Bronchial smooth muscle cell (primary cell): ENCODE measurements around the gene SULT4A1. TPM values are rescaled to one million over a fixed set of nuclear protein-coding genes. Genes with fewer than 3 reads are reported as not detected.

Experiments used
- total RNA-seq: library from RNA; depleted of rRNA; stranded (reverse); fragments of >200 nt; gene quantifications from 2 replicates; pipeline ENCODE4 v1.2.1, GENCODE V29; 2014

Gene SULT4A1, protein sequence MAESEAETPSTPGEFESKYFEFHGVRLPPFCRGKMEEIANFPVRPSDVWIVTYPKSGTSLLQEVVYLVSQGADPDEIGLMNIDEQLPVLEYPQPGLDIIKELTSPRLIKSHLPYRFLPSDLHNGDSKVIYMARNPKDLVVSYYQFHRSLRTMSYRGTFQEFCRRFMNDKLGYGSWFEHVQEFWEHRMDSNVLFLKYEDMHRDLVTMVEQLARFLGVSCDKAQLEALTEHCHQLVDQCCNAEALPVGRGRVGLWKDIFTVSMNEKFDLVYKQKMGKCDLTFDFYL
- total RNA-seq = 0.43 and 0.47 TPM in 2 replicates

DNA sequence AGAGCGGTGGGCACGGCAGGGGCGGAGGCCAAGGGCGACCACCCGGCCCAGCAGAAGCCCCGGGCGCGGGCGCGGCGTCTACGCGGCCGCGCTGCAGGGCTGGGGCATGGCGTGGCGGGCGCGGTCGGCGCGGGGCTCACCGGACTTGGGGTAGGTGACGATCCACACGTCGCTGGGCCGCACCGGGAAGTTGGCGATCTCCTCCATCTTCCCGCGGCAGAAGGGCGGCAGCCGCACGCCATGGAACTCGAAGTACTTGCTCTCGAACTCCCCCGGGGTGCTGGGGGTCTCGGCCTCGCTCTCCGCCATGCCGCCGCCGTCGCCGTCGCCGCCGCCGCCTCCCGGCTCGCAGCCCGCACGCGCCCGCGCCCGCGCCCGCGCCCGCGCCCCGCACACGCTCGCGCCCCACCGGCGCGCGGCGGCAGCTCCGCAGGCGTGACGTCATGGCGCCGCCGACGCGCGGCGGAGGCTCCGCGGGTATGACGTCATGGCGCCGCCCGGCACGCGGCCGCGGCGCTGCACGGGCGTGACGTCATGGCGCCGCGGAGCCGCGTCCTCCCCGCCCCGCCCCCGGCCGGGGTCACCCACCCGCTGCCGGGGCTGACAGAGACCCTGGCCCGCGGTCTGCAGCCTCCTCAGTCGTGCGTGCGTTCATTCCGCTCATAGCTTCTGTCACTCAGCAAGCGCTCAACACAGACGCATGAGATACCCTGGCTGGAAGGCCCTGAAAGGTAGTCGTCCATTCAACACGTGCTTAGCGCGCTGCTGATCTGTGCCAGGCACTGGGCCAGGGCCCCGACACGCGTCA is at the start of gene SULT4A1:
TSS of gene SULT4A1 (minus strand) at position 440 of the 808 bp plus-strand sequence. CDS start at position 309, 131 bp downstream.

DNA sequence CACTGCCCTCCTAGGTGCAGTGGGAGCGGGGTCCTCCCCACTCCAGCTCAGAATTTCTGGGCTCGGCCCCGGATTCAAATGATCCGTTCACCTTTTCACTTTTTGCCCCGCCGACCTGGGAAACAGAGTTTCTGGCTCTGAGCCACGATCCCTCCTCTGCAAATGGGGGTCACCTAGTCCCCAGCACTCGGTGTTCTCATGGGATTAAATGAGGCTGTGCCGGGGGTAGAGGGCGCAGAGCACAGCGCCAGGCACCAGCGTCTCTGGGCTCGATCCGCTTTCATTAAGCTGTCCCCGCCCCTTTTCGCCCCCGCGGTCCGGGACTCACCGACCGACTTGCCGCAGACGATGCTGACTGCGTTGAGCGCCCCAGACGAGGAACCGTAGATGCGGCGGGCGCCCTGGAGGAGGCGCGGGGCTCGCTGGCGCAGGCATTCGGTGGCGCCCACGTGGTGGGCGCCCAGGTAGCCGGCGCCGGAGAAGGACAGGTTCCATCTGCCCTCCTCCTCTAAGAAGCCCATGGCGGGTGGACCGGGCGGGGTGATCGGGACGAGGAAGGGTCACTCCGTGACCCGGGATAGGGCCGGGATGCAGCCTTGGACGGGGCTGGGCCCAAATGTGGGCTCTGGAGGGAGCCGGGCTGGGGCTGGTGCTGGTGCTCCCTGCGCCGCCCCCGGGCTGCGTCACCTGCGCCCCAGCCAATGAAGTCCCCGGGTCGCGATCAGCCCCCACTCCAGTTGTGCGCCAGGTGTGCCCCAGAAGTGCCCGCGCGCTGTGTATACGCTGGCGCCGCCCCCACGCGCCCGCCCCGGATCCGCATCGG is 29.3 kb upstream of the SULT4A1 start, which contains the start of gene PNPLA5:
TSS of gene PNPLA5 (minus strand) at position 654 of the 823 bp plus-strand sequence. CDS start at position 521, 133 bp downstream.

DNA sequence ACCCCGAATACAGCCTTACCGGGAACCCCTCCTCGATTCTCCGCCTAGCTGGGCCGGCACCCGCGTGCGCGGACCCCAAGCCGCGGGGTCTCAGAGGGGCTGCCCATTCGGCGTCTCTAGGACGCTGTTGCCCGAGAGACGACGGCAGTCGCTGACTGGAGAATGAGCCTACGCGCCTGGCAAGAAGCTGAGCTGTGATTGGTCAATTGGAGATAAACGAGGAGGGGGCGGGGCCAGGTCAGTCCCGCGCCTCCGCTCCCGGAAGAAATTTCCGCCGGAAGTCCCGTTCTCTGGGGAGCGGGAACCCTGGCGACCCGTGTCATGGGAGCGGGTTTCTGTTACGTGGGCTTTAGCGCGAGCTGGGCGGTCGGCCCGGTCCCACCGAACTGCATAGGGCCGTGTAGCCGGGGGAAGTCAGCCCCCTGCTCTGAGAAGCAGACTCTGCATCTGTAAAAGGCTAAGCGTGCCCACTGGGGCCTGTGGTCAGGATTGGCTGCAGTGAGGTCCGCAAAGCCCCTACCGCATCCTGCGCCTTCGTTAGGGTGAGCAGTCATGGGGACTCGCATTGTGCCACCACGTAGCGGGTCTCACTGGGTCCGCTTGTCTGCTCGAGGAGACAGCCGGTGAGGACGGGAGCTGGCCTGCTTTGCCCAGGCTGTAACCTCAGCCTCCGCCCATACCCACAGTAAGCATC is 50.0 kb downstream of the SULT4A1 start, which contains the start of gene EFCAB6:
TSS of gene EFCAB6 (minus strand) at position 157 of the 694 bp plus-strand sequence. CDS start 29,987 bp downstream, outside the sequence.

Other genes with a start within 250 kb of the SULT4A1 start
- gene EFCAB6, start 50.2 kb downstream of the SULT4A1 start, total RNA-seq = 1.3 and 2.7 TPM in 2 replicates
- gene PNPLA5, start 29.5 kb upstream of the SULT4A1 start, total RNA-seq = 0.16 TPM in 1 of 2 replicates, not detected in the other
- gene PNPLA3, start 61.3 kb upstream of the SULT4A1 start, total RNA-seq = 1.7 and 2.9 TPM in 2 replicates
- 47.5 and 58.5 TPM in 2 replicates for gene SAMM50, start 92.9 kb upstream of the SULT4A1 start, total RNA-seq
- 14.5 and 26.7 TPM in 2 replicates for gene PARVB, start 161.8 kb upstream of the SULT4A1 start, total RNA-seq